Skeletal muscle cell (primary cell): ENCODE results near the gene NRXN3.

Experiments used
- DNase-seq: peaks from one replicate; pipeline ENCODE4 v3.0.0-alpha.2; 2010; ENCODE audit warnings: low read depth
- H3K4me3 ChIP-seq: 2 replicates; pipeline ENCODE4 v1.5.1; 2011; ENCODE audit warnings: low read depth, mild to moderate bottlenecking, control low read depth, low read length, moderate library complexity

The NRXN3 gene

GRCh38 chr14:79177106-79177505, 1006.9 kb downstream of the NRXN3 start:
- DNase-seq, result no peak
- no peak overlapping the region for H3K4me3 ChIP-seq

GRCh38 chr14:79178719-79179118, 1008.5 kb downstream of the NRXN3 start:
- no peak overlapping the region for H3K4me3 ChIP-seq
- DNase-seq, result no peak

GRCh38 chr14:79179985-79180384, 1009.8 kb downstream of the NRXN3 start:
- DNase-seq, result no peak
- H3K4me3 ChIP-seq, result no peak overlapping the region

- no peak overlapping the region for H3K4me3 ChIP-seq
- no peak for DNase-seq
These were observed 1010.5 kb downstream of the NRXN3 start for GRCh38 chr14:79180656-79181055.

- no peak overlapping the region for H3K4me3 ChIP-seq
- no peak for DNase-seq
These were observed 1016.4 kb downstream of the NRXN3 start for GRCh38 chr14:79186523-79186922.

GRCh38 chr14:79193689-79194477, 1023.7 kb downstream of the NRXN3 start:
- DNase-seq, result no peak
- no peak overlapping the region for H3K4me3 ChIP-seq

GRCh38 chr14:79196216-79196615, 1026.0 kb downstream of the NRXN3 start:
- H3K4me3 ChIP-seq, result no peak overlapping the region
- no peak for DNase-seq

GRCh38 chr14:79197516-79197915, 1027.3 kb downstream of the NRXN3 start:
- DNase-seq, result no peak
- H3K4me3 ChIP-seq, result no peak overlapping the region

- no peak overlapping the region for H3K4me3 ChIP-seq
- no peak for DNase-seq
These were observed 1029.0 kb downstream of the NRXN3 start for GRCh38 chr14:79199217-79199616.

- DNase-seq, result no peak
- H3K4me3 ChIP-seq, result no peak overlapping the region
These were observed 1031.5 kb downstream of the NRXN3 start for GRCh38 chr14:79201564-79202207.

- H3K4me3 ChIP-seq, result no peak overlapping the region
- no peak for DNase-seq
These were observed 1034.4 kb downstream of the NRXN3 start for GRCh38 chr14:79204591-79204990.

GRCh38 chr14:79209418-79209817, 1039.2 kb downstream of the NRXN3 start:
- DNase-seq, result no peak

GRCh38 chr14:79225815-79226214, 1055.6 kb downstream of the NRXN3 start:
- no peak overlapping the region for H3K4me3 ChIP-seq
- DNase-seq, result no peak

More at GRCh38 chr14:79209418-79209817, 1039.2 kb downstream of the NRXN3 start:
- no peak overlapping the region for H3K4me3 ChIP-seq

GRCh38 chr14:79229383-79229909, 1059.3 kb downstream of the NRXN3 start:
- H3K4me3 ChIP-seq, result no peak overlapping the region
- DNase-seq, result no peak

GRCh38 chr14:79242666-79243065, 1072.5 kb downstream of the NRXN3 start:
- no peak overlapping the region for H3K4me3 ChIP-seq
- no peak for DNase-seq

- H3K4me3 ChIP-seq, result no peak overlapping the region
- no peak for DNase-seq
These were observed 1076.0 kb downstream of the NRXN3 start for GRCh38 chr14:79246173-79246572.

- no peak for DNase-seq
These were observed 1078.0 kb downstream of the NRXN3 start for GRCh38 chr14:79248126-79248525.

GRCh38 chr14:79248771-79249170, 1078.6 kb downstream of the NRXN3 start:
- no peak overlapping the region for H3K4me3 ChIP-seq
- no peak for DNase-seq

More at GRCh38 chr14:79248126-79248525, 1078.0 kb downstream of the NRXN3 start:
- no peak overlapping the region for H3K4me3 ChIP-seq

- no peak for DNase-seq
- no peak overlapping the region for H3K4me3 ChIP-seq
These were observed 1081.1 kb downstream of the NRXN3 start for GRCh38 chr14:79251278-79251677.

GRCh38 chr14:79253576-79253975, 1083.4 kb downstream of the NRXN3 start:
- no peak for DNase-seq
- no peak overlapping the region for H3K4me3 ChIP-seq
